Loucy (cell line): ENCODE data around the gene BRICD5.

Source experiments
- EZH2phosphoT487 ChIP-seq: fragments of 200-600 bp; IDR thresholded peaks from 2 replicates; pipeline ENCODE4 v1.6.1; 2018; ENCODE audit warnings: antibody characterized with exemption, mild to moderate bottlenecking, moderate library complexity, borderline replicate concordance
- TF ChIP-seq, protein P1 (sequence below): fragments of 200-600 bp; sonication (generic); conservative IDR thresholded peaks from 2 replicates; pipeline ENCODE4 v1.5.1; 2014; ENCODE audit warnings: mild to moderate bottlenecking, antibody characterized with exemption, low read length

DNA sequence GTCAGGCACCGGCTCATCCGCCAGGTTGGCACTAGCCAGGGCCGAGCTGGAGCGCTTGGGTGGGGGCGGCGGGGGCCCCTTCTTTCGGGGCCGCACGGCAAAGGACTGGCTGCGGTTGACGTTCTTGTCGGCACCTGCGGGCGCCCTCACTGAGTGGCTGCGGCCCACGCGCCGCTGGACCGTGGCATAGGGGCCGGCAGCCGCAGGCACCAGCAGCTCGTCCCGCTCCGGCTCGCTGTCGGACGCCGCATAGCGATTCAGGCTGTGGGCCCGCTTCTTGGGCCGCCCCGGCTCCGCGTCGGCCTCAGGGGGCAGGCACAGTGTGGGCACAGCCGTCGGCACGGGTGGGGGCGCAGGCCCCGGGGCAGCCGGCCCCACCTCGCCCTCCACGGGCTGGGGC, 30.2 kb downstream of the BRICD5 start:
- no peak for TF ChIP-seq EZH2phosphoT487
- TF ChIP-seq, protein P1, sequence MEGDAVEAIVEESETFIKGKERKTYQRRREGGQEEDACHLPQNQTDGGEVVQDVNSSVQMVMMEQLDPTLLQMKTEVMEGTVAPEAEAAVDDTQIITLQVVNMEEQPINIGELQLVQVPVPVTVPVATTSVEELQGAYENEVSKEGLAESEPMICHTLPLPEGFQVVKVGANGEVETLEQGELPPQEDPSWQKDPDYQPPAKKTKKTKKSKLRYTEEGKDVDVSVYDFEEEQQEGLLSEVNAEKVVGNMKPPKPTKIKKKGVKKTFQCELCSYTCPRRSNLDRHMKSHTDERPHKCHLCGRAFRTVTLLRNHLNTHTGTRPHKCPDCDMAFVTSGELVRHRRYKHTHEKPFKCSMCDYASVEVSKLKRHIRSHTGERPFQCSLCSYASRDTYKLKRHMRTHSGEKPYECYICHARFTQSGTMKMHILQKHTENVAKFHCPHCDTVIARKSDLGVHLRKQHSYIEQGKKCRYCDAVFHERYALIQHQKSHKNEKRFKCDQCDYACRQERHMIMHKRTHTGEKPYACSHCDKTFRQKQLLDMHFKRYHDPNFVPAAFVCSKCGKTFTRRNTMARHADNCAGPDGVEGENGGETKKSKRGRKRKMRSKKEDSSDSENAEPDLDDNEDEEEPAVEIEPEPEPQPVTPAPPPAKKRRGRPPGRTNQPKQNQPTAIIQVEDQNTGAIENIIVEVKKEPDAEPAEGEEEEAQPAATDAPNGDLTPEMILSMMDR: no peak
